Stimulated activated naive CD4-positive, alpha-beta T cell treated with Interleukin-2 at 50 U/mL for 16 hours (primary cell): ENCODE results near the gene ASCC2.
"Not testable (repeated sequence)": the region's sequence is repeated elsewhere in the genome, so short reads cannot be mapped to it uniquely, and the experiment has no call there.

Source experiments
- DNase-seq: peaks from one replicate; lab custom pipeline; 2025; lab: John Stamatoyannopoulos, UW

Gene ASCC2

GRCh38 chr22:29755889-29756288 lies 82.2 kb downstream of the ASCC2 start:
- no peak for DNase-seq

DNA sequence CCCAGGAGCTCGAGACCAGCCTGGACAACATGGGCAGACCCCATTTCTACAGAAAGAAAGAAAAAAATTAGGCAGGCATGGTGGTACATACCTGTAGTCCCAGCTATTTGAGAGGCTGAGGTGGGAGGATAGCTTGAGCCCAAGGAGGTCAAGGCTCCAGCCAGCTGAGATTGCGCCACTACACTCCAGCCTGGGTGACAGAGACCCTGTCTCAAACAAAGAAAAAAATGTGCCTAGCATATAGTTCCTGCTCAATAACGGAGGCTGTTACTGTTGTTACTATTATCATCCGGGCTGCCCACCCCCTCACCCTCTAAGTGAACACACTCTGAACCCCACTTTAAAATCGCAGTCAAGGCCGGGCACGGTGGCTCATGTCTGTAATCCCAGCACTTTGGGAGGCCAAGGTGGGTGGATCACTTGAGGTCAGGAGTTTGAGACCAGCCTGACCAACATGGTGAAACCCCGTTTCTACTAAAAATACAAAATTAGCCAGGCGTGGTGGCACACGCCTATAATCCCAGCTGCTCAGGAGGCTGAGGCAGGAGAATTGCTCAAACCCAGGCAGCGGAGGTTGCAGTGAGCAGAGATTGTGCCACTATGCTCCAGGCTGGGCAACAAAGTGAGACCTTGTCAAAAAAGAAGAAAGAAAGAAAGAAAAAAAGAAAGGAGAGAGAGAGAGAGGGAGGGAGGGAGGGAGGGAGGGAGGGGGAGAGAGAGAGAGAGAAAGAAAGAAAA lies 83.2 kb downstream of the ASCC2 start:
- DNase-seq, result not testable (repeated sequence)

GRCh38 chr22:29753808-29754657 lies 84.0 kb downstream of the ASCC2 start:
- DNase-seq, result no peak

DNA sequence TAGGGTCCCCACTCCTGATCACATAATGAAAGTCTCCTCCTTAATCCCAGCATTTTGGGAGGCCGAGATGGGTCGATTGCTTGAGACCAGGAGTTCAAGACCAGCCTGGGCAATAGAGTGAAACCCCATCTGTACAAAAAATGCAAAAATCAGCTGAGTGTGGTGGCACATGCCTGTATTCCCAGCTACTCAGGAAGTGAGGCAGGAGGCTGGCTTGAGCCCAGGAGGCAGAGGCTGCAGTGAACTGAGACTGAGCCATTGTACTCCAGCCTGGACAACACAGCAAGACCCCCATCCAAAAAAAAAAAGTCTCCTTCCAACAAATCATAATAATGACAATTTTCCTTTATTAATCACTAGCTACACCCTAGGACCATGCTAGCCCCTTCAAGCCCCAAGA lies 86.4 kb downstream of the ASCC2 start:
- no peak for DNase-seq

GRCh38 chr22:29750559-29751538 lies 87.2 kb downstream of the ASCC2 start:
- DNase-seq, result no peak

DNA sequence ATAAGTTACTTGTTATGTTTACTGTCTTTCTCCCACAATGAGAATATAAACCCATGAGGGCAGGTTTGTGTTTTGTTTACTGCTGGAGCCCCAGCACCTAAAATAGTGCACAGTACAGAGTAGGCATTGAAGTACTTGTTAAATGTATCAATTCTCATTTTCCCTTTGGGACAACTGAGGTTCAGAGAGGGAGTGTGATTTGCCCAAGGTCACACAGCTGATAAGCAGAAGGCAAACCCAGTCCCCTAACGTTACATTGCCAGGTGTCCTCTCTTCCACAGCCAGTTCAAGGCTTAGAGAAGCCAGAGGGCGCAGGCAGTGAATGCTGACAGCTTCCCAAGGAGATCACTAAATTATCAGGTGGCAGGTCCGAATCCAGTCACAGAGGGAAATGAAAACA lies 88.0 kb downstream of the ASCC2 start:
- DNase-seq, result no peak

- DNase-seq, result no peak
Measured at GRCh38 chr22:29748248-29748893, 89.7 kb downstream of the ASCC2 start.

- DNase-seq, result no peak
Measured at GRCh38 chr22:29747832-29748231, 90.2 kb downstream of the ASCC2 start.

GRCh38 chr22:29744902-29745301 lies 93.2 kb downstream of the ASCC2 start:
- no peak for DNase-seq

DNA sequence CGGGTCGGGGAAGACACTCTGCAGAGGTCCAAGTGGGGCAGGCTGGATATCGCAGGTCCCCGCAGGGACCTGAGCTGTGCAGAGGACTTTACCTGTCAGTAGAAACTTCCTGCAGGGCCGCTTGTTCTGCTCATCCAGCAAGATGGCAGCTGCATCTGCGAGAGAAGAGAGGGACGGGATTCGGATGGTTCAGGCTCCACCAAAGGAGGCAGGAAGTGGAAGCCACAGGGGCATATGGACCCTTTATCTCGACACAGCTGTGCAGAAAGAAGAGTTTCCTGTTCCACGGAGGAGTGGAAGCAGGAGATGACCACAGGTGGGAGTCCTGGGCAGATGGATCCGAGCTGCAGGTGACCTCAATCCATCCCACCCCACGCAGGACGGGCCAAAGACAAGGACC lies 95.7 kb downstream of the ASCC2 start:
- no peak for DNase-seq

DNA sequence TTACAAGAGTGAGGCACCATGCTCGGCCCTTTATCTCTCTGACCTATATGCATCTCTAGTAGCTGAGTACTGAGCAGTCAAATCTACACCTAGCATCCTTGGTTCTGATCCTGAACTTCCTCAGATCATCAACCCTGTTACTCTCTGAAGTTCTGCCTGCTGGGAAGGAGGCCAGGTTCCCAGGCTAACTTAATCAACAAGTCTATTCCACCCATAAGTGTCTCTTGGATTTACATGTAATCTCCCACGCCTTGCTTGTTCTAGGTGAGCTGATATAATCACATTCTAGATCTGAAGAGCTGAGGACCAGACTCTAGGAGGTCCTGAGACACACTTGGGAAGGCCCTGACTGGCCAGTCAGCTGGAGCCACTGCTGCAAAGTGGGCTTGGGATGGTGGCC lies 96.1 kb downstream of the ASCC2 start:
- DNase-seq, result no peak

DNA sequence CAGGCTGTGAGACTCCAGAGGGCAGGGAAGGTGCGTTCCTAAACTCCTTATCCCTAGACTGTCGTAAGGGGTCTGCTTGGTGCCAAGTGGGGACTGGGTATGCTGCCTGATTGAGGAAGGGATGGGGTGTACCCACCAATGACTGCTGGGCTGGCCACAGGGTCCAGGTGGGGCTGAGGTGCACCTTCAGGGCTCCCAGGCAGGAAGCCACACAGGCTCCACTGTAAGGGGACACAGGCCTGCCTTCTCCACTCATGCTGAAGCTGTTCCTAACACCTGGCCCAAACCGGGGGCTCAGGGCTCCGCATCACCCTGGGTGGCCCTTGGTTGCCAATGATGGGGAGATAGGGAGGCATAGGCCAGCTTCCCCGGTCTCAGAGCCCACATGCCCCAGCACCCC lies 97.9 kb downstream of the ASCC2 start:
- no peak for DNase-seq

DNA sequence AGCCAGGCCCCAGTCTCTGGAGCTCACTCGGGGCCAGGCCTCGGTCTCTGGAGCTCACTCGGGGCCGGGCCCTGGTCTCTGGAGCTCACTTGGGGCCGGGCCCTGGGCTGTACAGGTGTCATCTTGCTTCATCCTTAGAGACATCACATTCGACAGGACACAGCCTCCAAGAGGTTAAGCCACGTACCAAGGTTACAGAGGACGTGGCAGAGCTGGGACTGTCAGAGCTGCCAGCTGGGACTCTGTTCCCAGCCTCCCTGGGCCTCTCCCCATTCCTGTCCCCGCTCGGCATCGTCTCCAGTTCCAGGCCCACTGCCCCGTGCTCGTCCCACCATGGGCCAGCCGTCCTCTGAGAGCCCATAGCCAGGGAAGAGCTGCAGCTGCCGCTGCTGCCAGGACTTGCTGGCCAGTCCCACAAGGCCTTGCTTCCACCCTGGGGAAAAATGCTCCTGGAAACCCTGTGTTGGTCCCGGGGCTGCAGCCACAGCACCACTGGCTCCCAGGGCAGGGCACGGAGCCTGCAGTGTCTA lies 98.7 kb downstream of the ASCC2 start:
- no peak for DNase-seq
